Erythroblast (primary cell): Measurements from ENCODE around the gene MACROD2.

Source experiments
- GATA1 ChIP-seq: IDR thresholded peaks from 2 replicates; pipeline ENCODE4 v1.6.1; 2011; ENCODE audit warnings: low read depth, mild to moderate bottlenecking, control low read depth, low read length, moderate library complexity
- POLR2A ChIP-seq: IDR thresholded peaks from 2 replicates; pipeline ENCODE4 v1.6.1; 2011; ENCODE audit warnings: mild to moderate bottlenecking, low read length

DNA sequence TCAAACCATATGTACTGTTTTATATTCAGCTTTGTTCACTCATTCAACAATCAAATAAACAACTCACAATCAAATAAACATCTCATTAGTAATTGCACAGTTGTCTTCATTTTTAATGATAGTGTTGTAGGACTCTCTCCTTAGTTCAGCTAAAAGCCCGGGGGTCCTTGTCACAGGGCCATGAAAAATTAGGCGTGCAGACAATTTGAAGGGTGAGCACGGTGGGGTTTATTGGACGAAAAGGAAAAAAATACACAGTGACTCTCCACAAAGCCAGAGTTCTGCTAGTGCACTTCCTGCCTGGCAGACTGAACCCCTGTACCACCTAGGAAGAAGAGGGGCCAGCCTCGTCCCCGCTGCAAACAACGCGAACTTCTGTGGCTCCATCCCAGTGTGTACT is 599.7 kb downstream of the MACROD2 start:
- TF ChIP-seq POLR2A = no peak
- no peak for TF ChIP-seq GATA1
